ENCODE data around the gene MAD2L1. TPM values are rescaled to one million over a fixed set of nuclear protein-coding genes. Genes with fewer than 3 reads are reported as not detected.

MAD2L1 gene
- total and polyA plus RNA-seq, 2 donors (not counting 3 experiments of a cell fraction or from before 2014, with no cell fraction given): 15.6 to 41.4 TPM

DNA sequence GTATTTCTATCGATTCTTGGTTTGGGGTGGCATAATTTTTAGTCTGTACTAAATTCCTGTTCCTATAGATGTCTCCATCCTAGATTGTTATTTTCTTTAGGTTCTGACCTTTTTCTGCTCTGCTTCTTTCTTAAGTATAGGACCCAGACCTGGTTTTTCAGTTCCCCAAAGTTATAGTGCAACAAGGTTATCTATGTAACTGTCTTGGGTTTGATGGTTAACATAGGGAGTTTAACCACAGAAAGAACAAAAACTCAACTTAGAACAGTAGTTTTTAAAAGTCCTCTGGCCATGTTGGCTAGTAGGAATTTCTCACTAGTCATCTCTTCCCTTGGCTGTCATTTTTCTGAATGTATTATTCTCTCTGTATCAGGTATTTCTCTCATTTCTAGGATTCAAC is 38.8 kb upstream of the MAD2L1 start:
- Histone ChIP-seq H3K9me1 (replicated peaks; ENCODE audit: control insufficient read depth, extremely low read depth, insufficient read depth, low read length) (no peaks in the 10 kb centered on the region), H3K9ac (replicated peaks; ENCODE audit: extremely low read depth, insufficient read depth, low read length) (no peak overlapping the region), H3K4me3 (replicated peaks in 1 of 3; ENCODE audit: insufficient read depth in 1 of 3, low read depth in 1 of 3, low read length in 3 of 3) (no peak overlapping the region), H3K9me3 (replicated peaks; ENCODE audit: control insufficient read depth, insufficient read depth, low read length) (no peaks in the 10 kb centered on the region), H4K20me1 (replicated peaks; ENCODE audit: control insufficient read depth, extremely low read depth, insufficient read depth, low read length) (no peaks in the 10 kb centered on the region), H3K27ac (ENCODE audit: insufficient read depth, low read depth, low read length) (no peak overlapping the region), H3K79me2 (ENCODE audit: control insufficient read depth, insufficient read depth, low read length) (no peaks in the 10 kb centered on the region), H3K4me2 (ENCODE audit: insufficient read depth, low read length) (no peak overlapping the region), H3K4me1 (ENCODE audit: control insufficient read depth, extremely low read depth, insufficient read depth, low read length) (no peaks in the 10 kb centered on the region), H2AFZ (ENCODE audit: low read depth, low read length) (no peak overlapping the region), H3K27me3 (ENCODE audit: control insufficient read depth in 2 of 2, insufficient read depth in 2 of 2, low read length in 2 of 2) (no peaks in the 10 kb centered on the region), H3K36me3 (ENCODE audit: control insufficient read depth in 2 of 2, extremely low read depth in 1 of 2, insufficient read depth in 2 of 2, low read length in 2 of 2) (no peaks in the 10 kb centered on the region)
- TF ChIP-seq, protein P1, sequence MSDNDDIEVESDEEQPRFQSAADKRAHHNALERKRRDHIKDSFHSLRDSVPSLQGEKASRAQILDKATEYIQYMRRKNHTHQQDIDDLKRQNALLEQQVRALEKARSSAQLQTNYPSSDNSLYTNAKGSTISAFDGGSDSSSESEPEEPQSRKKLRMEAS (IDR thresholded peaks at IDR 0.05; ENCODE audit: insufficient read depth, insufficient read length): no peak
- TF ChIP-seq EZH2 (IDR thresholded peaks at IDR 0.05; ENCODE audit: borderline replicate concordance, low read depth, low read length, severe bottlenecking) (no peak), JUN (IDR thresholded peaks at IDR 0.05; ENCODE audit: borderline replicate concordance, insufficient read depth, insufficient read length, low read depth) (no peak), POLR2A (IDR thresholded peaks at IDR 0.05; ENCODE audit: low read depth, low read length) (no peak), GATA2 (IDR thresholded peaks at IDR 0.05; ENCODE audit: insufficient read depth, insufficient read length, low read depth, low read length) (no peak), FOS (IDR thresholded peaks at IDR 0.05; ENCODE audit: borderline replicate concordance, insufficient read depth, low read length) (no peak), POLR2AphosphoS5 (IDR thresholded peaks at IDR 0.05; ENCODE audit: insufficient read depth, low read depth, low read length) (no peak), MYC (IDR thresholded peaks at IDR 0.05; ENCODE audit: low read depth, low read length) (no peak)
- TF ChIP-seq, protein P2, sequence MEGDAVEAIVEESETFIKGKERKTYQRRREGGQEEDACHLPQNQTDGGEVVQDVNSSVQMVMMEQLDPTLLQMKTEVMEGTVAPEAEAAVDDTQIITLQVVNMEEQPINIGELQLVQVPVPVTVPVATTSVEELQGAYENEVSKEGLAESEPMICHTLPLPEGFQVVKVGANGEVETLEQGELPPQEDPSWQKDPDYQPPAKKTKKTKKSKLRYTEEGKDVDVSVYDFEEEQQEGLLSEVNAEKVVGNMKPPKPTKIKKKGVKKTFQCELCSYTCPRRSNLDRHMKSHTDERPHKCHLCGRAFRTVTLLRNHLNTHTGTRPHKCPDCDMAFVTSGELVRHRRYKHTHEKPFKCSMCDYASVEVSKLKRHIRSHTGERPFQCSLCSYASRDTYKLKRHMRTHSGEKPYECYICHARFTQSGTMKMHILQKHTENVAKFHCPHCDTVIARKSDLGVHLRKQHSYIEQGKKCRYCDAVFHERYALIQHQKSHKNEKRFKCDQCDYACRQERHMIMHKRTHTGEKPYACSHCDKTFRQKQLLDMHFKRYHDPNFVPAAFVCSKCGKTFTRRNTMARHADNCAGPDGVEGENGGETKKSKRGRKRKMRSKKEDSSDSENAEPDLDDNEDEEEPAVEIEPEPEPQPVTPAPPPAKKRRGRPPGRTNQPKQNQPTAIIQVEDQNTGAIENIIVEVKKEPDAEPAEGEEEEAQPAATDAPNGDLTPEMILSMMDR (IDR thresholded peaks at IDR 0.05; ENCODE audit: extremely low read depth in 1 of 2, insufficient read depth in 1 of 2, low read depth in 1 of 2, low read length in 2 of 2): no peak
- CTCF ChIA-PET: no interaction called here
- dilution Hi-C loops (cut with MboI; ENCODE audit: extremely low pct_ligation_motif_present, low sequenced_read_pairs): no loop called here
- BruUV-seq (replicated peaks): no TSS peak
- DNase-seq (ENCODE audit: low read depth, low spot score): no peak
- FAIRE-seq: no peak
- intact Hi-C loops (cut with micrococcal nuclease): no loop called here
- POLR2A ChIA-PET: no interaction called here
